Measurements from ENCODE around the gene CAMSAP2.

CAMSAP2 gene

DNA sequence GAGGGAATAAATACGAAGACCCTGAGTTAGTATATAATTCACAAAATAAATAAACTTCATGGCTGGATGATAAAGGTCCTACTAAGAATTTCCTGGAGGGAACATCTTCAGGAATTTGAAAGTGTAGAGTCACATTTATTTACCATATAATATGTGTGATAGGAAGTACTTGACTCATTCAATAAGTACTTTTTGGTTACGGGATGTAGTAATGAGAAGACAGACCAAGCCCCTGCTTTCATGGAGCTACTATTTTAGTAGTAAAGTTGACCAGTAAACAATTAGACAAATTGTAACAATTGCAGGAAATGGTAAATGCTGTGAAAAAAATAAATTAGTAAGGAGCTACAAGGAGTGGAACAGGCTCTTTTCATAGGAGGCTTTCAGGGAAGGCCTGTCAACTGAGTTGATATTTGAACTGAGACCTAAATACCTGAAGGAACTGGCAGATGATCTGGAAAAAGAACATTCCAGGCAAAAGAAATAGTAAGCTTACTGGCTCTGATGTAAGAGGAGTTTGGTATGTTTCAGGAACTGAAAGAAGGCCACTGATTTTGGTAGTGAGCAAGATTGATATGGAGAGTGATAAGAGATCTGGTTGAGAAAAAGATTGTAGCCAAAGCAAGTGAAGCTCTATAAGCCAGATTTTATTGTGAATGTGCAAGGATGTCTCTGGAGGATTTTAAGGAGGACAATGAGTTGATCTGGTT lies 36.2 kb downstream of the CAMSAP2 start:
- TF ChIP-seq EZH2 (optimal IDR thresholded peaks at IDR 0.05; ENCODE audit: low read depth, low read length) (no peak), EZH2phosphoT487 (IDR thresholded peaks at IDR 0.05; ENCODE audit: low read length) (no peak)
- TF ChIP-seq, protein P1, sequence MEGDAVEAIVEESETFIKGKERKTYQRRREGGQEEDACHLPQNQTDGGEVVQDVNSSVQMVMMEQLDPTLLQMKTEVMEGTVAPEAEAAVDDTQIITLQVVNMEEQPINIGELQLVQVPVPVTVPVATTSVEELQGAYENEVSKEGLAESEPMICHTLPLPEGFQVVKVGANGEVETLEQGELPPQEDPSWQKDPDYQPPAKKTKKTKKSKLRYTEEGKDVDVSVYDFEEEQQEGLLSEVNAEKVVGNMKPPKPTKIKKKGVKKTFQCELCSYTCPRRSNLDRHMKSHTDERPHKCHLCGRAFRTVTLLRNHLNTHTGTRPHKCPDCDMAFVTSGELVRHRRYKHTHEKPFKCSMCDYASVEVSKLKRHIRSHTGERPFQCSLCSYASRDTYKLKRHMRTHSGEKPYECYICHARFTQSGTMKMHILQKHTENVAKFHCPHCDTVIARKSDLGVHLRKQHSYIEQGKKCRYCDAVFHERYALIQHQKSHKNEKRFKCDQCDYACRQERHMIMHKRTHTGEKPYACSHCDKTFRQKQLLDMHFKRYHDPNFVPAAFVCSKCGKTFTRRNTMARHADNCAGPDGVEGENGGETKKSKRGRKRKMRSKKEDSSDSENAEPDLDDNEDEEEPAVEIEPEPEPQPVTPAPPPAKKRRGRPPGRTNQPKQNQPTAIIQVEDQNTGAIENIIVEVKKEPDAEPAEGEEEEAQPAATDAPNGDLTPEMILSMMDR (IDR thresholded peaks at IDR 0.05; ENCODE audit: low read length) = no peak
- Histone ChIP-seq H4K20me1 (ENCODE audit: insufficient read depth, low read length) (no peaks in the 10 kb centered on the region), H2AFZ (ENCODE audit: low read length) (no peak overlapping the region), H3K79me2 (ENCODE audit: low read length) (peaks cover 9% of the 10 kb centered on the region), H3K9me3 (replicated peaks; ENCODE audit: insufficient read depth, low read length) (no peaks in the 10 kb centered on the region), H3K4me2 (ENCODE audit: low read depth, low read length) (no peak overlapping the region), H3K9me2 (replicated peaks; ENCODE audit: insufficient read depth, low read length) (no peaks in the 10 kb centered on the region), H3K36me3 (replicated peaks; ENCODE audit: insufficient read depth, low read length) (no peaks in the 10 kb centered on the region), H3K4me1 (ENCODE audit: low read length) (peaks cover 8% of the 10 kb centered on the region), H3K27me3 (replicated peaks; ENCODE audit: insufficient read depth, low read length) (no peaks in the 10 kb centered on the region), H3K27ac (ENCODE audit: low read length) (no peak overlapping the region), H3F3A (ENCODE audit: insufficient read depth, low read length) (peaks cover 4% of the 10 kb centered on the region), H3K4me3 (ENCODE audit: low read length) (no peak overlapping the region), H3K9ac (ENCODE audit: low read length) (no peak overlapping the region)
- no peak for DNase-seq

DNA sequence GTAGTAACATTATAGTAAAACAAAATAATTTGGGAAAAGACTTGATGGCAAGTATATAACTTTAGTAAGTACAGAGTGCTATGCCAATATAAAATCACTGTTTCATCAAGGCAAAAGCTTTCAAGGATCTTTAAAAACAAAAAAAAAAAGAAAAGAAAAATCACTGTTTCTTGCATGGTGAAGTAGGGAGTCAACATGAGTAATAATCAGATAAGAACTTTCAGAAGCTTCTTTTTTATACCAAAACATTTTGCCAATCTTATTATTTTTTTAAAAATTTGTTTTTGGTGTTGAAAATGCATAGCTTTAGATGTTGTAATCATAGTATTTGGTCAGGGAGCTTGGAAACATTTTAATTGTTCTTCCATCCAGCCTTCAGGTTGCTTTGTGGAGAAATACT lies 37.2 kb downstream of the CAMSAP2 start:
- TF ChIP-seq EZH2phosphoT487 (IDR thresholded peaks at IDR 0.05; ENCODE audit: low read length) = no peak
- TF ChIP-seq EZH2 (optimal IDR thresholded peaks at IDR 0.05; ENCODE audit: low read depth, low read length) = no peak
- TF ChIP-seq, protein P1 (IDR thresholded peaks at IDR 0.05; ENCODE audit: low read length) = no peak
- no peak overlapping the region for H3K9ac ChIP-seq (ENCODE audit: low read length)
- no peak overlapping the region for H2AFZ ChIP-seq (ENCODE audit: low read length)
- H3F3A ChIP-seq (ENCODE audit: insufficient read depth, low read length) = peaks cover 13% of the 10 kb centered on the region
- no peaks in the 10 kb centered on the region for H3K9me2 ChIP-seq (replicated peaks; ENCODE audit: insufficient read depth, low read length)
- peaks cover 13% of the 10 kb centered on the region for H3K4me1 ChIP-seq (ENCODE audit: low read length)
- no peak overlapping the region for H3K27ac ChIP-seq (ENCODE audit: low read length)
- no peak for DNase-seq
- H3K79me2 ChIP-seq (ENCODE audit: low read length) = peaks cover 9% of the 10 kb centered on the region
- no peaks in the 10 kb centered on the region for H3K9me3 ChIP-seq (replicated peaks; ENCODE audit: insufficient read depth, low read length)
- H3K27me3 ChIP-seq (replicated peaks; ENCODE audit: insufficient read depth, low read length) = no peaks in the 10 kb centered on the region
- H3K4me3 ChIP-seq (ENCODE audit: low read length) = no peak overlapping the region
- H3K36me3 ChIP-seq (replicated peaks; ENCODE audit: insufficient read depth, low read length) = no peaks in the 10 kb centered on the region
- H3K4me2 ChIP-seq (ENCODE audit: low read depth, low read length) = no peak overlapping the region
- no peaks in the 10 kb centered on the region for H4K20me1 ChIP-seq (ENCODE audit: insufficient read depth, low read length)

DNA sequence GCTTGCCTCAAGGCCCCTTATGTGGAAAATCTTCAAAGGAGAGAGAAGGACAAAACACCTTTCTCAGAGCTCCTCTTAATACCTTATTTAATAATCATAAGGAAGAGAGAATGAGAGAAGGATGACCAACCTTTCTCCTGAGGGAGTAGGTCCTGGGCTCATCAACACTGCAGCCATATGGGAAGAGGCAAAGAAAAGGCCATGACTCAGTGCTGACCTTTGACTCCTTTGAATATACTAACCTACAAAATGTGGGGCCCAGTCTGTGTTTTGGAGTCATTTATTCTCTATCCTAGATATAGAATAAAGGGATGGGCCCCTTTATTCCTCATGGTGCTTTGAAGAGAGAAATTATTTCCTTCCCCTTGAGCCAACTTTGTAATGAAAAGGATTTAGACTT lies 38.3 kb downstream of the CAMSAP2 start:
- peaks cover 23% of the 10 kb centered on the region for H3K4me1 ChIP-seq (ENCODE audit: low read length)
- no peak overlapping the region for H2AFZ ChIP-seq (ENCODE audit: low read length)
- H3K9ac ChIP-seq (ENCODE audit: low read length) = no peak overlapping the region
- no peak for DNase-seq
- no peak overlapping the region for H3K27ac ChIP-seq (ENCODE audit: low read length)
- H3K79me2 ChIP-seq (ENCODE audit: low read length) = peaks cover 15% of the 10 kb centered on the region
- H4K20me1 ChIP-seq (ENCODE audit: insufficient read depth, low read length) = no peaks in the 10 kb centered on the region
- no peak overlapping the region for H3K4me2 ChIP-seq (ENCODE audit: low read depth, low read length)
- no peaks in the 10 kb centered on the region for H3K9me2 ChIP-seq (replicated peaks; ENCODE audit: insufficient read depth, low read length)
- no peak overlapping the region for H3K4me3 ChIP-seq (ENCODE audit: low read length)
- peaks cover 18% of the 10 kb centered on the region for H3F3A ChIP-seq (ENCODE audit: insufficient read depth, low read length)
- H3K27me3 ChIP-seq (replicated peaks; ENCODE audit: insufficient read depth, low read length) = no peaks in the 10 kb centered on the region
- no peaks in the 10 kb centered on the region for H3K9me3 ChIP-seq (replicated peaks; ENCODE audit: insufficient read depth, low read length)
- no peak for TF ChIP-seq EZH2phosphoT487 (IDR thresholded peaks at IDR 0.05; ENCODE audit: low read length)
- H3K36me3 ChIP-seq (replicated peaks; ENCODE audit: insufficient read depth, low read length) = no peaks in the 10 kb centered on the region

GRCh38 chr1:200778766-200779165 lies 40.1 kb downstream of the CAMSAP2 start:
- Histone ChIP-seq H2AFZ (ENCODE audit: low read length) (no peak overlapping the region), H3K9me2 (replicated peaks; ENCODE audit: insufficient read depth, low read length) (no peaks in the 10 kb centered on the region), H3F3A (ENCODE audit: insufficient read depth, low read length) (peaks cover 18% of the 10 kb centered on the region), H3K4me3 (ENCODE audit: low read length) (no peak overlapping the region), H3K36me3 (replicated peaks; ENCODE audit: insufficient read depth, low read length) (no peaks in the 10 kb centered on the region), H3K4me1 (ENCODE audit: low read length) (peaks cover 23% of the 10 kb centered on the region), H3K4me2 (ENCODE audit: low read depth, low read length) (no peak overlapping the region), H3K79me2 (ENCODE audit: low read length) (peaks cover 18% of the 10 kb centered on the region), H3K27me3 (replicated peaks; ENCODE audit: insufficient read depth, low read length) (no peaks in the 10 kb centered on the region), H3K27ac (ENCODE audit: low read length) (no peak overlapping the region), H3K9me3 (replicated peaks; ENCODE audit: insufficient read depth, low read length) (no peaks in the 10 kb centered on the region), H4K20me1 (ENCODE audit: insufficient read depth, low read length) (no peaks in the 10 kb centered on the region), H3K9ac (ENCODE audit: low read length) (no peak overlapping the region)
- TF ChIP-seq EZH2phosphoT487 (IDR thresholded peaks at IDR 0.05; ENCODE audit: low read length) = no peak
- no peak for DNase-seq
